HG02623 (cell line): ENCODE results near the gene CACNA1B.
"Not testable (repeated sequence)": the region's sequence is repeated elsewhere in the genome, so short reads cannot be mapped to it uniquely, and the experiment has no call there.

Source experiments
- ATAC-seq: cut with Tn5 transposase; IDR thresholded peaks from one replicate; pipeline ENCODE4 v1.9.1; 2021; ENCODE audit warnings: moderate library complexity; ENCODE audit not compliant: unreplicated experiment

Gene CACNA1B

DNA sequence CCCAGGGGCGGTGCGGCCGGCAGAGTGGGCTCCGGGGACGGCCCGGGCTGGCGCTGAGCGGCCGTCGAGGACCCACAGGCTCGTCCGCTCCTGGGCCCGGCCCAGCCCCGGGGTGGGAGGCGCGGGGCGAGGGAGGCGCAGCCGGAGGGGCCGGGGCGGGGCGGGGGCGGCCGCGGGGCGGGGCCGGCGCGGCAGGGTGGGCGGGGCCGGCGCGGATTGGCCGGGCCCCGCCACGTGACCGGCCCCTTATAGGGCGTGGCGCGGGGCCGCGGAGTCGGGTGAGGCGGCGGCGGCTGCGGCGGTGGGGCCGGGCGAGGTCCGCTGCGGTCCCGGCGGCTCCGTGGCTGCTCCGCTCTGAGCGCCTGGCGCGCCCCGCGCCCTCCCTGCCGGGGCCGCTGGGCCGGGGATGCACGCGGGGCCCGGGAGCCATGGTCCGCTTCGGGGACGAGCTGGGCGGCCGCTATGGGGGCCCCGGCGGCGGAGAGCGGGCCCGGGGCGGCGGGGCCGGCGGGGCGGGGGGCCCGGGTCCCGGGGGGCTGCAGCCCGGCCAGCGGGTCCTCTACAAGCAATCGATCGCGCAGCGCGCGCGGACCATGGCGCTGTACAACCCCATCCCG is at the start of gene CACNA1B:
Gene CACNA1B, plus strand, starts transcription at position 277 of the 617 bp plus-strand sequence. Its CDS starts 152 bp downstream, at position 429.
- not testable (repeated sequence) for ATAC-seq

- ATAC-seq: no peak
Observed at GRCh38 chr9:137827908-137828526, 49.6 kb upstream of the CACNA1B start.

DNA sequence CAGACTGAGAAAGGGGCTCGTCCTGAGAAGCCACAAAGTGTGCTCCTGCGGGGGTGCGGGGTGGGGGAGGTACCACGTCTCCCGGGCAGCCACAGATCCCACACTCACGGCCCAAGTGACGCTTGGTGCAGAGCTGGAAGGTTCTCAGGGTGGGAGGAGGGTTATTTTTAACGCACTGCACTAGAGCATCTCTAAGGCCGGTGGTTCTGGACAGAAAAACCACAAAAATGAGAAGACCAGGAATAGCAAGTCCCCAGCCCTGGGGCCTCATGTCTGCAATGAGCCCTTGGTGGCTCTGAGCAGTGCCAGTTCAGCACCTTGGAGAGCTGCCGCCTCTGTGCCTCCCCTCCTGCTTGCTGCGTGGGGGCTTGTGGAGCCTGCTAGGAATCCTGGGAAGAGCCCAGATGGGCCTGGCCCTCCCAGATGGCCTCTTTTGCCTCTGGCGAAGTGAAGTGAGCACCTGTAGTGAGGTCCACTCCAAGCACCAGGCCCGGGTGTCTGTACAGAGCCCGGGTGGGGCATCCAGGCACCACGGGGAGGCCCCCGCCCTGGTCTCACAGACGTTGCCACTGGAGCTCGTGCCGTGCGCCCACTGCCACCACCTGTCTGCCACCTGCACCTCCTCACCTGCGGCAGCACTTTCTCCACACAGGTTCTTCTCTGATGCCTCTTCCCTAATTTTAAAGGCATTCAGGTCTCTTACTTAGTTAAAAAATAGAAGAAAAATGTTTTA is 48.9 kb upstream of the CACNA1B start:
- no peak for ATAC-seq

GRCh38 chr9:137829260-137829996 is 48.2 kb upstream of the CACNA1B start:
- no peak for ATAC-seq

GRCh38 chr9:137832191-137832700 is 45.3 kb upstream of the CACNA1B start:
- ATAC-seq: no peak

GRCh38 chr9:137832830-137833590 is 44.6 kb upstream of the CACNA1B start:
- ATAC-seq: no peak

- ATAC-seq: no peak
Observed at GRCh38 chr9:137833721-137834613, 43.6 kb upstream of the CACNA1B start.

GRCh38 chr9:137834846-137835546 is 42.6 kb upstream of the CACNA1B start:
- no peak for ATAC-seq

- ATAC-seq: no peak
Observed at GRCh38 chr9:137836151-137836830, 41.3 kb upstream of the CACNA1B start.

GRCh38 chr9:137836831-137837241 is 40.7 kb upstream of the CACNA1B start:
- no peak for ATAC-seq

DNA sequence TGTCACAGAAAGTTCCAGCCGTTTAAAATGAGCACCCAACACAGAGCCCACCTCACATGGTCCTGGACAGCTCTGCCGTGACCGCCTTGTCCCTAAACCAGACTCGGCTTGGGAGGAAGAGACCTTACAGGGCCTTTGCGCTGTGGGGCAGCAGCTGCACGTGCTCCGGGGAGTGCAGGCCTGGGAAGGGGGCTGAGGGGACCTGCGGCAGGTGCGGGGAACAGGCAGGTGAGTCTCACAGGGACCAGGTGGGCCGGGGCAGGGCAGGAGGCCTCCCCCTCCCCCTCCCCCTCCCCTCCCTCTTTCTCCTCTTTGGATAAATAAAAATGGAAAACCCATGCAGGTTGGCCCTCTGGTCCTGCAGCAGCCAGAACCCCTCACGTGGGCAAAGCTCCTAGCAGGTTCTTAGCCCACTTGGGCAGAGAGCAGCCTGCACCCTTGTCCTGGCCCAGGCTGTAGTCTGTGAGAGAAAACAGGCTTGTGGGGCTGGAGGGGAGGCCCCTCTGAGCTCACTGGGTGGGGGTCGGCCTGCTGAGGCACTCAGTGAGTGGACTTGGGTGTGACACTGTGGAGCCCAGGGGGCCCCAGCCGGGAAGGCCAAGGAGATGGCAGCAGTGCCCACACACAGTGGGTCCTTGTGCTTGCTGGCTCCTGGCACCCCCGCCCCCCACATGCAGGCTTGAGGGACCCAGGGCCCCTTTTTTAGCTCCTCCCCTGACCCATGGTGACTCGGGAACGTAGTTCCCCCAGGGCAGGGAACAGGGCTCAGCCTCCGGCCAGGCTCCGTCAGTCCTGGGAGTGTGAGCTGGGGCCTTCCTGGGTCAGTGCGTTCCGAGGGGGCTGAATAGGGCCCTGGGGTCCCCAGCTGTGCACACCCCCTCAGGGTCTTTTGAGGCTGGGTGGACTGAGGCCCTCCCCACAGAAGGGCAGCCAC is 40.0 kb upstream of the CACNA1B start:
- ATAC-seq: no peak

DNA sequence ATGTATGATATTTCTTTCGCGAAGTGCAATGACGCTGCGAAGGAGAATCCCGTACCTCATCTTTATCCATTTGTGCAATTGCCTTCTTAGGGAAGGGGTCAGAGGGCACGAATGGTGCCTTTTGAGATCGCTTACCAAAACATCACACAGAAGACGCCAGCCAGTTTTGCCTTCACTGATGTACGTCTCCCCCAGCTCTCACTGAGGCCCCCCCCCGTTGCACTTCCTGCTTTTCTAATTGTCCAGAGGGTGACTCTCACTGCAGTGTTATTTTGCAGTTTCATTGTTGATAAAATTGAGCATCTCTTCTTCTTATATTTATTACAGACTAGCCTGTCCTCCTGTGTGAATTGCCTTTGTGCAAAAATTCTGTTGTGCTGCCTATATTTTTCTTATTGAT is 39.0 kb upstream of the CACNA1B start:
- ATAC-seq: no peak

DNA sequence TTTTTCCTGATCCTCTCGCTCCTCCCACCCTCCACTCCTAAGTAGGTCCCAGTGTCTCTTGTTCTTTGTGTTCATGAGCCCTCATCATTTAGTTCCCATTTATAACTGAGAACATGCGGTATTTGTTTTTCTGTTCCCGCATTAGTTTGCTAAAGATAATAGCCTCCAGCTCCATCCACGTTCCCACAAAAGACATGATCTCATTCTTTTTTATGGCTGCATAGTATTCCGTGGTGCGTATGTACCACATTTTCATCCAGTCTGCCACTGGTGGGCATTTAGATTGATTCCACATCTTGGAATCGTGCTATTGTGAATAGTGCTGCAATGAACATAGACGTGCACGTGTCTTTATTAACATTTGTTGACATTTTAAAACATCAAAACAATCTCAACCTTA is 34.2 kb upstream of the CACNA1B start:
- no peak for ATAC-seq

DNA sequence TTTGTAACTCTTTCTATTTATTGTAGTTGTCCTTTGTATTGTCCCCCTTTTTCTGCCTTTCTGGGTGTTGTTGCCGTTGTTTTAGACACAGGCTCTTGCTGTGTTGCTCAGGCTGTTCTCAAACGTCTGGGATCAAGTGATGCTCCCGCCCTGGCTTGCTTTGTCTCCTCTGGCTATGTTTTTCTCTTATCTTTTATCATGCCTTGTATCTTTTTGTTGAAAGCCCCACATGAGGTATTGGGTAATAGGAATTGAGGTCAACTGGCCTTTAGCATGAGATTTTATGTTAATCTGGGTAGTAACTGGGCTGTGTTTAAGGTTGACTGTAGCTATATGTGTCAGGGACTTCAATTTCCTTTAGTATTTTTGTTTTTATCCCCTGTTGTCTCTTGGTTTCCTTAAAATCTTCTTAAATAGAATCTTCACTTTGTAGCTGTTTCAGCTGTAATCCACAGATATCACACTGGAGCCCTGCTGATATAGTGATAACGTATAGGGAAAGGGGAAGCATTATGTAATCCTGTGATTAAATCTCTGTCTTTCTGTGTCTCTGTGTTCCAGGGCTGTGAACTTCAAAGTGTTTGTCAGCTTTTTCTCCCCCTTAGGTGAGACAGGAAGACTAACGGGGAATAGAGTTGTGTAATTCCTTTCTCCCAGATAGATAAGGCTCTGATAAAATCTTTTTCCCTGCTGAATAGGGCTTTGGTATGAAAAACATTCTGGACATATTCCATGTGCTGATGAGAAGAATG is 25.9 kb upstream of the CACNA1B start:
- no peak for ATAC-seq

DNA sequence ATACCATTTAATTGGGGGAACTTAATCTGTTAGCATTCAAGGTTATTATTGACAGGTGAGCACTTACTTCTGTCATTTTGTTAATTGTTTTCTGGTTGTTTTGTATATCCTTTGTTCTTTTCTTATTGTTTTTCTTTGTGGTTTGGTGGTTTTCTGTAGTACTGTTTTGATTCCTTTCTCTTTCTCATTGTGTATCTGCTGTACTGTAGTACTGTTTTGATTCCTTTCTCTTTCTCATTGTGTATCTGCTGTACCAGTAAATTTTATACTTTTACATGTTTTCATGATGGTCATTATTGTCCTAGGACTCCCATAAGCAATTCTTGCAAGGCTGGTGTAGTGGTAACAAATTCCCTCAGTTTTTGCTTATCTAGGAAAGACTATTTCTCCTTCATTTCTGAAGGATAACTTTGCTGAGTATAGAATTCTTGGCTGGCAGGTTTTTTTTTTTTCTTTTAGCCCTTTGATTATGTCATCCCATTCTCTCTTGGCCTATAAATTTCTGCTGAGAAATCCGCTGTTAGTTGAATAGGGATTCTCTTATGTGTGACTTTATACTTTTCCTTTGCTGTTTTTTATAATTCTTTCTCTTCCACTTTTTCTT is 24.1 kb upstream of the CACNA1B start:
- ATAC-seq: no peak

DNA sequence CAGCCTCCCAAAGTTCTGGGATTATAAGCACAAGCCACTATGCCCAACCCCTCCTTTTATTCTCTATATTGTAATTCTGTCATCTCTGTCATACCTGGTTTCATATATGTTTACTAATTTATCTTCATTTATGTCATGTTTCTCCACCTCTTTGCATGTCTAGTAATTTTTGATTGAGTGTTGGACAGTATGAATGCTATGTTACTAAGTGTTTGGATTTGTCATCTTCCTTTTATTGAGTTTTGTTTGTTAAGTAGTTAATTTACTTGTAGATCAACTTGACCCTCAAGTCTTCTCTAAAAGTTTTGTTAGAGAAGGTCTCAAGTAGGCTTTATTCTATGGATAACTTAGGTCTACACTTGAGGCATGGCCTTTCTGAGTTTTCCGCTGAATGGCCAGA is 17.2 kb upstream of the CACNA1B start:
- ATAC-seq: no peak
